ENCODE results near the gene UBE3C. TPM values are rescaled to one million over a fixed set of nuclear protein-coding genes. Genes with fewer than 3 reads are reported as not detected.

Gene UBE3C
- total RNA-seq: 10 to 100 TPM; 50.3 to 75.0 (median 64.0) TPM

DNA sequence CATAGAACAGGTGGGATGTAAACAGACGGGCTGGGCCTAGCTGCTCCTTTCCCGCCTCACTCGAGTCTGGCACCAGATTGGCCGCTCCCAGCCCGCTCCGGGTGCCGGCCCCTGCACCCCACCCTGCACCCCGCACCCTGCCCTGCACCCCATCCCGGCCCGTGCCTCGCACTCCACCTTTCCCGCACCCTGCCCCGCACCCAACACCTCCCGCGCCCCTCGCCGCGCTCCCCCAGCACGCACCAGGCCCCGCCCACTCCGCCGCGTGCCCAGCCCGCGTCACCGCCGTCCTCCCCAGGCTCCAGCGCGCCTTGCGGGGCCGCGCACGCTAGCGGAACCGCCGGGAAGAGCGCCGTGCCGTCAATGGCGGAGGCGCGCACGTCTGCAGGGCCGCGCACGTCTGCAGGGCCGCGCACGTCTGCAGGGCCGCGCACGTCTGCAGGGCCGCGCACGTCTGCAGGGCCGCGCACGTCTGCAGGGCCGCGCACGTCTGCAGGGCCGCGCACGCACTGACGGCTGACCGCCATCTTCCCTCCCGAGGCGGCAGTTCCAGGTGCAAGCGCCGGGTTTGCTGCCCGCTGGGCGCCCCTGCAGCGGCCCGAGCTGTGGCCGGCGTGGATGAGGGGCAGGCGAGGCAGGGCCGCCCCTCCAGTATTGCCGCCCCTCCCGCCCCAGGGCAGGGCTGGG is at the start of gene UBE3C:
UBE3C (plus strand) TSS at position 503 of the 687 bp plus-strand sequence. CDS start 347 bp downstream, outside the sequence.
- Histone ChIP-seq H3K27me3 (no peaks in the 10 kb centered on the region), H3K4me1 (peaks cover 16 to 19% of the 10 kb centered on the region in 2 donors), H3K4me3 (replicated peaks in 1 of 3) (peak within 1 kb of the TSS; percentile 6 to 96 (median 78)), H3K9me3 (no peaks in the 10 kb centered on the region), H3K36me3 (no peaks in the 10 kb centered on the region), H3K27ac (peak within 1 kb of the TSS; percentile 75 to 91 (median 91))
- TF ChIP-seq POLR2A (IDR thresholded peaks at IDR 0.05): peak in 1 of 2 donors; percentile 74
- TF ChIP-seq, protein P1, sequence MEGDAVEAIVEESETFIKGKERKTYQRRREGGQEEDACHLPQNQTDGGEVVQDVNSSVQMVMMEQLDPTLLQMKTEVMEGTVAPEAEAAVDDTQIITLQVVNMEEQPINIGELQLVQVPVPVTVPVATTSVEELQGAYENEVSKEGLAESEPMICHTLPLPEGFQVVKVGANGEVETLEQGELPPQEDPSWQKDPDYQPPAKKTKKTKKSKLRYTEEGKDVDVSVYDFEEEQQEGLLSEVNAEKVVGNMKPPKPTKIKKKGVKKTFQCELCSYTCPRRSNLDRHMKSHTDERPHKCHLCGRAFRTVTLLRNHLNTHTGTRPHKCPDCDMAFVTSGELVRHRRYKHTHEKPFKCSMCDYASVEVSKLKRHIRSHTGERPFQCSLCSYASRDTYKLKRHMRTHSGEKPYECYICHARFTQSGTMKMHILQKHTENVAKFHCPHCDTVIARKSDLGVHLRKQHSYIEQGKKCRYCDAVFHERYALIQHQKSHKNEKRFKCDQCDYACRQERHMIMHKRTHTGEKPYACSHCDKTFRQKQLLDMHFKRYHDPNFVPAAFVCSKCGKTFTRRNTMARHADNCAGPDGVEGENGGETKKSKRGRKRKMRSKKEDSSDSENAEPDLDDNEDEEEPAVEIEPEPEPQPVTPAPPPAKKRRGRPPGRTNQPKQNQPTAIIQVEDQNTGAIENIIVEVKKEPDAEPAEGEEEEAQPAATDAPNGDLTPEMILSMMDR (IDR thresholded peaks at IDR 0.05): no peak
- intact Hi-C loops (cut with DNase I): no loop called here
- DNase-seq: peak; percentile 86
- 8 to 11% methylated on average over 4 to 37 of the region's 80 CpGs for WGBS, 2 donors

DNA sequence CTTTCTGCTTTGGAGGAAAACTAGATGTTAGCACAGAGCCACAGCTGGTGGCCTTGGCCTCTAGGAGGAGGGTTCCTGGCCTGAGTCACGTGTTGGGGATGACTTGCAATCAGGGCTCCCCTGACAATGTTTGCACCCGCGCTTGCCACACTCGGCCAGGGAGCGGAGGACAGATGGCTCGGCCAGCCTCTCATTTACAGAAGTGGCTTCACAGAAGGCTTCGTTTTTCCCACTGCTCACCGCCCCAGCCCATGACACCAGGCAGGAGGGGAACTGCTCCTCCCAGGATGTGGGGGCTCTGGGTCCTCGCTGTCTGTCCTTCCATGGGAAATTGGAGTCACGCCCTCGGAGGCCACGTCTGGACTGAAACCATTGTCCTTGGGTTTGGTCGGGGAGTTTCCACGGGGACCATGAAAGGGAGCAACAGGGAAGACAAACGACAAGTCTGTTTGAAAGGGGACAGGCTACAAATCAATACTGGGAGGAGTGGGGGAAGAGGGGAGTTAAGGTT is 49.6 kb upstream of the UBE3C start:
- intact Hi-C loops (cut with DNase I): no loop called here
- no peak for DNase-seq
- Histone ChIP-seq H3K27me3 (no peaks in the 10 kb centered on the region), H3K9me3 (no peaks in the 10 kb centered on the region), H3K4me3 (replicated peaks in 1 of 3) (no peak overlapping the region), H3K27ac (no peak overlapping the region), H3K4me1 (no peaks in the 10 kb centered on the region), H3K36me3 (no peaks in the 10 kb centered on the region)
- TF ChIP-seq, protein P1 (IDR thresholded peaks at IDR 0.05): no peak
- TF ChIP-seq POLR2A (IDR thresholded peaks at IDR 0.05): no peak
- WGBS, 2 donors: 58 to 61% methylated on average over 15 of the region's 15 CpGs

DNA sequence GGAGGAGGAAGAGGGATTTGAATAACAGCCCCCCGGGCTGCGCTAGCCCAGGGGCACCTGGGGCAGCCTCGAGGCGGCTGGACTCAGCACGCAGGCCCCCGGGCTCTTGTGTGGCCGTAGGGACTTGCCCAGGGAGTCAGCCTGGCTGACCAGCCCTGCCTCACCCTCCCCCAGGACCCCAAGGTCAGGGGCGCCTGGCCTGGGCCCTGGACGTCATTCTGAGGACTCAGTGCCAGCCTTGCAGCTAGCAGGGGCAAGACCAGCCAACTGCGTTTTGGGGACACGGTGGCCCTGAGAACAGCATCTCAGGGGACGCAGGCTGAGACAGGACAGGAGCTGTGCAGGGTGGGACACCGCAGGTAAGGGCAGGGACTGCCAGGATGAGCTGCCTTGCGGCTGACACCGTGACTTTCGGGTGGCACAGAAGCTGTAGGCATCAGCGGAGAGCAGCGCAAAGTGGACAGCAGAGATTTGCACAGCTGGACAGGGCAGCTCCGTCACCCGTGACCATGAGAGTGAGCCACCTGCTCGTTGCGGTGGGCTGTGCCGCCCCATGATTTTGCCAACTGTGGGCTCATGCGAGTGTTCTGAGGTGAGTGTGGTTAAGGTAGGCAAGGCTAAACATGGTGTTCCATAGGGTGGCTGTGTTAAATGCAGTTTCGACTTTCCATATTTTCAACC is 48.1 kb upstream of the UBE3C start:
- Histone ChIP-seq H3K9me3 (no peaks in the 10 kb centered on the region), H3K27me3 (no peaks in the 10 kb centered on the region), H3K36me3 (no peaks in the 10 kb centered on the region), H3K4me1 (no peaks in the 10 kb centered on the region), H3K4me3 (replicated peaks in 1 of 3) (no peak overlapping the region), H3K27ac (no peak overlapping the region)
- intact Hi-C loops (cut with DNase I): no loop called here
- DNase-seq: no peak
- WGBS, 2 donors: 90% methylated on average over 13 to 16 of the region's 25 CpGs
- TF ChIP-seq POLR2A (IDR thresholded peaks at IDR 0.05): no peak
- TF ChIP-seq, protein P1 (IDR thresholded peaks at IDR 0.05): no peak

DNA sequence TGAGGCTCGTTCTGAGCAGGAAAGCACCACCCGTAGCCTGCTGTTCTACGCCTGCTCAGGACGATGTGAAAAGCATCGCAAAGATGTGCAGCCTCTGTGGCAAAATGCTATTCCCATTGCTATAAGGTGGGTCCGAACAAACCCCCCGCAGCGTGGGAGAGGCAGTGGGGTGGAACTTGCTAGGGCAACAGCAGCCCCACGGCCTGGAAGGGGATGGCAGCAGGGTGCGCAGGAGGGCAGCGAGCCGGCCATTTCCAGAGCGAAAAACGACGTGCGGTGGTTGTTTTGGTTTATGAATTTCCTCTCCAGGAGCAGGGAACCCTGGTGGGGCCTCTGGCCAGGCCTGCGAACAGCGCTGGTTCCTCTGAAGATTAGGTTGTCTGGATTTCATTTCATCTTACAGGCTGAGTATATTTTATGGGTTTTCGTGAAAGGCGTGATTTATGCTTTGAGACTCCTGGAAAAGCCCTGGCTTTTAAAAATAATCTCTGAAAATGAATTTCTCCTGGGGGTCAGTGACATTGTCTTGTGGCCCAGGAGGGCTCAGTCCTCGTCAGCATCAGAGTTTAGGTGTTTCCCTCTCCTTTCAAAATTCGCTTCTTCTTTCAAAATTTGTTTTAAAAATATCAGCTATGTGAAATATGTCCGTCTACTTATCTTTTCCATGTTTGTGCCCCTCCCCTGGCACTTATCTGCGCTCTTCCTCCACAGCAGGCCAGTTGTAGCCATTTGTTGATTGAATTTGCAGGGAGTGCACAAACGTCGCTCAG is 42.3 kb upstream of the UBE3C start:
- WGBS, 2 donors: 60 to 67% methylated on average over 25 to 26 of the region's 26 CpGs
- no peaks in the 10 kb centered on the region for H3K9me3 ChIP-seq
- H3K4me1 ChIP-seq: no peaks in the 10 kb centered on the region

More for the DNA sequence above, 42.3 kb upstream of the UBE3C start:
- intact Hi-C loops (cut with DNase I): no loop called here
- Histone ChIP-seq H3K27me3 (no peaks in the 10 kb centered on the region), H3K4me3 (replicated peaks in 1 of 3) (no peak overlapping the region), H3K27ac (no peak overlapping the region), H3K36me3 (no peaks in the 10 kb centered on the region)
- no peak for TF ChIP-seq POLR2A (IDR thresholded peaks at IDR 0.05)
- TF ChIP-seq, protein P1 (IDR thresholded peaks at IDR 0.05): no peak
- no peak for DNase-seq
